Chondrocyte (in vitro differentiated cells): ENCODE results near the gene PTPRN2. TPM values are rescaled to one million over a fixed set of nuclear protein-coding genes. Genes with fewer than 3 reads are reported as not detected.

Experiments used
- DNase-seq: peaks from one replicate; pipeline ENCODE4 v3.0.0; 2021; ENCODE audit warnings: mixed read lengths, low spot score
- H3K27ac Mint-ChIP-seq: one replicate; pipeline ENCODE4 v1.8.0; 2021; ENCODE audit warnings: mild to moderate bottlenecking, moderate library complexity, mixed read lengths; ENCODE audit not compliant: unreplicated experiment
- H3K27me3 Mint-ChIP-seq: 2 replicates; pipeline ENCODE4 v1.8.0; 2021; ENCODE audit warnings: low read depth, mixed read lengths
- H3K36me3 Mint-ChIP-seq: 2 replicates; pipeline ENCODE4 v1.8.0; 2021; ENCODE audit warnings: low read depth, mixed read lengths
- H3K4me1 Mint-ChIP-seq: 2 replicates; pipeline ENCODE4 v1.8.0; 2021; ENCODE audit warnings: low read depth, mild to moderate bottlenecking, mixed read lengths
- H3K4me3 Mint-ChIP-seq: one replicate; pipeline ENCODE4 v1.8.0; 2021; ENCODE audit warnings: mild to moderate bottlenecking, moderate library complexity, mixed read lengths; ENCODE audit not compliant: unreplicated experiment
- H3K9me3 Mint-ChIP-seq: 2 replicates; pipeline ENCODE4 v1.8.0; 2021; ENCODE audit warnings: low read depth, mixed read lengths
- CTCF ChIP-seq: fragments of 200-600 bp; sonication (generic); IDR thresholded peaks from 2 replicates; pipeline ENCODE4 v1.5.0; 2021; ENCODE audit warnings: antibody characterized with exemption, mild to moderate bottlenecking, moderate library complexity
- total RNA-seq: library from RNA; stranded (reverse); gene quantifications from 3 replicates; pipeline ENCODE4 v1.2.1, GENCODE V29; 2021

PTPRN2 gene
- total RNA-seq, 1 donor from 2014 or later = 0.30 TPM

GRCh38 chr7:158084555-158084954 is 503.1 kb downstream of the PTPRN2 start:
- no peak overlapping the region for H3K27ac Mint-ChIP-seq
- DNase-seq = no peak
- peaks cover 21% of the 10 kb centered on the region for H3K9me3 Mint-ChIP-seq
- no peaks in the 10 kb centered on the region for H3K27me3 Mint-ChIP-seq
- no peak overlapping the region for H3K4me3 Mint-ChIP-seq
- no peaks in the 10 kb centered on the region for H3K4me1 Mint-ChIP-seq
- TF ChIP-seq CTCF = no peak
- H3K36me3 Mint-ChIP-seq = peaks cover 4% of the 10 kb centered on the region

- Mint-ChIP-seq H3K9me3 (peaks cover 20% of the 10 kb centered on the region), H3K27ac (no peak overlapping the region), H3K27me3 (no peaks in the 10 kb centered on the region), H3K36me3 (peaks cover 4% of the 10 kb centered on the region), H3K4me1 (no peaks in the 10 kb centered on the region), H3K4me3 (no peak overlapping the region)
- no peak for TF ChIP-seq CTCF
- DNase-seq = peak; percentile 77
Observed at GRCh38 chr7:158083526-158084310, 503.9 kb downstream of the PTPRN2 start.

DNA sequence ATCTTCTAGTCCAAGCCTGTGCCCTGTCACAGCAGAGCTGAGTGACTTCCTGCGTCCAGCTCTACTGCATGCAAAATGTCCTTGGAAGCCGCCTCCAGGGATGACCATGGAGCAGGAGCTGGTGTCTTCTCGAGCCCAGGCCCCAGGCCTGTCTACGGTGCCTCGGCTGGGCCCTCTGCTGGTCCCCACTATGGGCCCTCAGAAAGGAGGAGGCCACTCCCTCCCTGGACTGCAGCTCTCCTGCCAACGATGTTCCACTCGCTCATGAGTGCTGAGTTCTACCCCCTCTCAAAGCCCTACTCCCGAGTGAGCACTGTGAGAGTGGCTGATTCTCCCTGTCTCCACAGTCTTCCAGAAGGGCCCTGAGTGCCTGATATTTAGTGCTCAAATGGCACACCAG is 504.9 kb downstream of the PTPRN2 start:
- Mint-ChIP-seq H3K36me3 (peaks cover 4% of the 10 kb centered on the region), H3K27ac (no peak overlapping the region), H3K27me3 (no peaks in the 10 kb centered on the region), H3K9me3 (peaks cover 22% of the 10 kb centered on the region), H3K4me3 (no peak overlapping the region), H3K4me1 (no peaks in the 10 kb centered on the region)
- peak; percentile 53 for DNase-seq
- no peak for TF ChIP-seq CTCF

DNA sequence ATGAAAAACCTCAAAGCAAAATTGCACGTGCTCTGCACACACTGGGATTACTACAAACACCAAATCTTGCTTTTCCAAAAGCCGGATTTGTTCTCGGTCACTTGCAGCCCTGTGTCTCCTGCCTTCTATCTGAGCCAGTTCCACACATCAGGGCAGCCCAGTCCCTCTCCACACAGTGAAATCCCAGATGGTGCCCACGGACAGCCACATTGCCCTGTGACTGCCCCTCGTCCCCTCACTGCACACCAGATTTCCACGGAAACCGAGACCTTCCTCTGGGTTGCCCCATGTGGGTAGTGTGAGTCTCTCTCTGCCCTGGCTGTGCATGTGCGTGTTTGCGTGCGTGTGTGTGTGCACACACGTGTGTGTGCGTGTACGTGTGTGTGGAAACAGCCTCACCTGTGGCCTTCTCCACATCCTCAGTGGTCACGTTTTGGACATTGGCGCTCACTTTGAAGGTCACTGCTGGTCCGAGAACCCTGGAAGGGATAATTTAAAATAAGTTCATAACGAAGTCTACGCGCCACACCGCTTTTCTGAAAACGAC is 506.7 kb downstream of the PTPRN2 start:
- peaks cover 12% of the 10 kb centered on the region for H3K9me3 Mint-ChIP-seq
- peaks cover 1% of the 10 kb centered on the region for H3K36me3 Mint-ChIP-seq
- no peak overlapping the region for H3K27ac Mint-ChIP-seq
- TF ChIP-seq CTCF = no peak
- no peak overlapping the region for H3K4me3 Mint-ChIP-seq
- no peaks in the 10 kb centered on the region for H3K4me1 Mint-ChIP-seq
- no peaks in the 10 kb centered on the region for H3K27me3 Mint-ChIP-seq
- peak; percentile 48 for DNase-seq

DNA sequence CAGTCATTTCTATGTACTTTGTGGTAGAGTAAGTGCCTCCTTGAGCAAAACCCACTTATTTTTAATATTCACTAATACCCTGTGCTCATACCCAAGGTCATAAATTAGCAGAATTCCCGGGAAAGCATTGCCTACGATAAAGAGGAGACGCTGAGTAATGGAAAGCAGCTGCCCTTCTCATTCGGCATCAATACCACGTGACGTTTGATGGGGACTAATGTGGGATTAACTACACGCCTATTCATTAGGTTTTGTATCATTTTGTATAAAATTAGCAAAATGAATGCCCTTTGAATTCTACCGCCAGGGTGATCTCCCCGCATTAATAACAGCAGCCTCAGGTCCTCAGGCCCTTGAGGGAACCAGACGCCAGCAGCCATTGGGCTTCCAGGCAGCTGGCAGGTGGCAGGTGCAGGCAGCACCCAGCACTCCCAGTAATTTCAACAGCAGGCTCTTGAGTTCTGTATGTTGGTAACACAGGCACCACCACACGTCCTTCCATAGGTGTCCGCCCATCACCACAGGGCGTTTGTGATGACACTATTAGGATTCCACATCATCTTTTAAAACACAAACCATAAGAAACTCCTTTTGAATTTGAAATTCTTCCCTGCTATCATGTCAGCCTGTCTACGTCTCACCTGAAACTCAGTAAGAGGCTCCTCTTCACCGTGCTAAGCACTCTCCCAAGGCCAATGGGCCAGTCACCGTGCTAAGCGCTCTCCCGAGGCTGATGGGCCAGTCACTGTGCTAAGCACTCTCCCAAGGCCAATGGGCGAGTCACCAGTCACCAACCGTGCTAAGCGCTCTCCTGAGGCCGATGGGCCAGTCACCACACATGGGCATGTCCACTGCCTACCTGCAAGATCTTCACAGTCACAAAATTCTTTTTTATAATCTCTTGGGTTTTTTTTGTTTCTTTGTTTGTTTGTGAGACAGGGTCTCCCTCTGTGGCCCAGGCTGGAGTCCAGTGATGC is 509.4 kb downstream of the PTPRN2 start:
- DNase-seq = peak; percentile 62
- no peaks in the 10 kb centered on the region for H3K27me3 Mint-ChIP-seq
- no peak overlapping the region for H3K27ac Mint-ChIP-seq
- TF ChIP-seq CTCF = no peak
- H3K4me3 Mint-ChIP-seq = no peak overlapping the region
- no peaks in the 10 kb centered on the region for H3K4me1 Mint-ChIP-seq
- H3K9me3 Mint-ChIP-seq = peaks cover 11% of the 10 kb centered on the region
- no peaks in the 10 kb centered on the region for H3K36me3 Mint-ChIP-seq
